GM21447 (cell line): ENCODE data around the gene ZCCHC14.
"Not testable (repeated sequence)": the region's sequence is repeated elsewhere in the genome, so short reads cannot be mapped to it uniquely, and the experiment has no call there.

Source experiments
- ATAC-seq: cut with Tn5 transposase; IDR thresholded peaks from one replicate; pipeline ENCODE4 v1.9.1; 2021; ENCODE audit not compliant: unreplicated experiment

ZCCHC14 gene

DNA sequence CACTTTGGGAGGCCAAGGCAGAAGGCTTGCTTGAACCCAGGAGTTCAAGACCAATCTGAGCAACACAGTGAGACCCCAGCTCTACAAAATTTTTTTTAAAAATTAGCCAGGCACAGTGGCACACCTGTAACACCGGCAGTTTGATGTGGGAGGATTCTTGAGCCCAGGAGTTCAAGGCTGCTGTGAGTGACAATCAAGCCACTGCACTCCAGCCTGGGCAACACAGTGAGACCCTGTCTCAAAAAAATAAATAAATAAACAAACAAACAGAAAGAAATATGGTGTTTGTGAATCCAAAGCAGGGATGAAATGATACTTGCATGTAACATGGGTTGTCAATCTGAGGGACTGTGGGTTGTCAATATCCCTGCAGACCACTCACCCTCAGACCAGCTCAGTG is 125.9 kb downstream of the ZCCHC14 start:
- ATAC-seq: no peak

GRCh38 chr16:87366288-87366687 is 126.5 kb downstream of the ZCCHC14 start:
- no peak for ATAC-seq

DNA sequence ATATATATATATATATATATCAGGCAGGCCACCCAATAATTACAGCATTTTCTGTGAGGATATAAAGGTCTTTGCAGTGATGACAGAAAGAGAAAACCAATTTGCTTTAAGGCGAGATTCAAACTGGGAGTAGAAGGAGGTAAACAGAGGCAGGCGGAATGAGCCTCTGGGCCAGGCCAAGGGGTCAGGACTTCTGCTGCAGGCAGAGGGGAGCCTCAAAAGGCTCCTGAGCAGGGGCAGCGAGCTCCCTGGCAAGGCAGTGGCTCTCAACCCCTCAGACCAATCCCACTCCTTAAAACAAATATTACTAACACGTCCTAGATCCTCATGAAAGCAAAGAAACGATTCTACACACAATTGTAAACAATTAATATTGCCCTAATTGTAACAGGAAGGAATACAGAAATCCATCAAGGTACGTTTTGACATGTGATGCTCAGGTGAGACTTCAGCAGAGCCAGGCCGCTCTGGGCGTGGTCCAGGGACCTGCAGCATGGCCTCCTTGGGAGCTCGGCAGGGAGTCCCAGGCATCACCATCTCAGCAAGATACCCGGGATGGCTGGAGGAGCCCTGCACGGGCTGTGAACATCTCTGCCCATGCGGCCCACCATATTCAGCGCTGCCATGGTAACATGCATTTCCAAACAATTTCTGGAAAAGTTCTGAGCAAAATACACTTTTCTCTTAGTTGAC is 127.7 kb downstream of the ZCCHC14 start:
- no peak for ATAC-seq

- no peak for ATAC-seq
Measured at GRCh38 chr16:87363771-87364455, 128.9 kb downstream of the ZCCHC14 start.

GRCh38 chr16:87362828-87363559 is 129.8 kb downstream of the ZCCHC14 start:
- ATAC-seq: not testable (repeated sequence)

DNA sequence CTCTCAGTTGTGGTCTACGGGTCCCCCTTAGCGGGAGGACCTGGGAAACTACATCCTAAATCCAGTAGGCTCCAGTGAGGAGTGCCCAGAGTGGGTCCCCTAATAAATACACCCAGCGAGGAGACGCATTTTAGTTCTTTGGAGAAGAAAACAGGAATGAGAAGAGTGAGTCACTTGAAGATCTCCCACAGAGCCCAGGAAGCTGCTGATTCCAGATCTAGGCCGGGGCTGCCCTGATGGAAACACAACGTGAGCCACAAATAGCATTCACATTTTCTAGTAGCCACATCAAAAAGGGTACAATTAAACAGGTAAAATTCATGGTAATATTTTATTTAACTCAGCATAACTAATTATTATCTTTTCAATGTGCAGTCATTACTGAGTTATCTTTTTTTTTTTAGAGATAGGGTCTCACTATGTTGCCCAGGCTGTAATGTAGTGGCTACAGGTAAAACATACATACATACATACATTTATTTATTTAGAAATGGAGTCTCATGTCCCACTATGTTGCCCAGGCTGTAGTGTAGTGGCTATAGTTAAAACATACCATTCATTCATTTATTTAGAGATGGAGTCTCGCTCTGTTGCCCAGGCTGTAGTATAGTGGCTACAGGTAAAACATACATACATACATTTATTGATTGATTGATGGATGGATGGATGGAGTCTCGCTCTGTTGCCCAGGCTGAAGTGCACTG is 130.8 kb downstream of the ZCCHC14 start:
- no peak for ATAC-seq

GRCh38 chr16:87360862-87361610 is 131.8 kb downstream of the ZCCHC14 start:
- ATAC-seq: no peak

- no peak for ATAC-seq
Measured at GRCh38 chr16:87359121-87359520, 133.7 kb downstream of the ZCCHC14 start.

DNA sequence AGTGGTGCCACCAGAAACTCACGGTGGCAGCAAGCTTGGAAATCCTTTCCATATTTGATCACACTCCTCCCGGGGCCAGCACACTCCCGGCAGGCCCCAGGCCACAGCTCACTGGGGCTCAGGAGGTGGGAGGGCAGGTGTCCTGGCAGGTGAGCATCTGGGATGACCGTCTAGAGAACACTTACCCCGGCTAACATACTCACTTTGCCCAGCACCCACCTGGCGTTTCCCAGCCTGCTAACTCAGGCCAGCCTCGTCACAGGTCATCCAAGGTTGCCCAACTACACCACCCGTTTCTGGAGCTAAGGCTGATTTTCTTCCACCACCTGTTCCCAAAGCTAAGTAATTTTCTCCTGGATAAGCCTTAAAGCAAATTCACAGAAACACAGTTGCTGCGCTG is 134.1 kb downstream of the ZCCHC14 start:
- ATAC-seq: no peak

- no peak for ATAC-seq
Measured at GRCh38 chr16:87358250-87358649, 134.6 kb downstream of the ZCCHC14 start.

GRCh38 chr16:87356491-87356853 is 136.4 kb downstream of the ZCCHC14 start:
- ATAC-seq: no peak
